ENCODE results near the gene AXIN1. TPM values are rescaled to one million over a fixed set of nuclear protein-coding genes. Genes with fewer than 3 reads are reported as not detected.

The AXIN1 gene
- total RNA-seq, 1 experiment from 2014 or later, result 43.7 TPM

DNA sequence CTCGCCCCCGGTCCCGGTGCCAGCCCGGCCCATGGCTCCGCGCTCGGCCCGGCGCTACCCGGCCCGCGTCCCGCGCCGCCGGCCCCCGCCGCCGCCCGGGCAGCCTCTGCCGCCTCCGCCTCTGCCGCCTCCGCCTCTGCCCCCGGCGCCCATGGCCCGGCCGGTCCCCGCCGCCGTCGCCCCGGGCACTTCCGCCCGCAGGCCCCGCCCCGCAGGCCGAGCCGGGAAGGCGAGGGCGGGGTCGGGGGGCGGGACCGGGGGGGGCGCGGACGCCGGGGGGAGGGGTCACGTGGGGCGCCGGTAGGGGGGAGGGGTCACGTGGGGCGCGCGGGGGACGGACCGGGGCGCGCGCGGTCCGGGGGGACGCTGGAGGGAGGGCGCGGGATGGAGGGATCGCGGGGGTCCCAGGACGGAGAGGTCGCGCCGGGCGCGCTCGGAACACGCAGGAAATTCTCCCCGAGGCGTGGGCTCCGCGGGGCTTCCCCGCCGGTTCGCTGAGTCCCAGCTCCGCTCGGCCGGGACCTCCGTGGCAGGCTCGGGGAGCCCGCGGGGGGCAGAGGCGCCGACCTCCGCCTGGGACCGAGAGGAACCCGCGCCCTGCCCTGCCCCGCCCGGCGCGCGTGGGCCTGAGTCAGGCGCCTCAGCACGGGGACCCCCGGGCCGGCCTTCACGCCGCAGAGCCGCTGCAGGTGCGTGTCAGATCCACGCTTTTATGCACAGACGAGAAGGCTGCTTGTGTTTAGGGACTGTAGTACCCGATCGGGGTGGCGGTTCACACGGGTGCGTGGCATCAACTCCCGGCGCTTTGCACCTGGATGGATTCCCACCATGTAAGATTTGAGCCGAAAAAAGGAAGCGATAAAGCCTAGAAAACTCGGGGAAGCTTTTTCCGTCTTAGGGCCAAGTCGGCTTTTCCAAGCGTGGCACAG, 29.5 kb upstream of the AXIN1 start, which contains the start of gene PGAP6:
Gene PGAP6, minus strand, starts transcription at position 190 of the 929 bp plus-strand sequence. Its CDS starts 157 bp downstream, at position 33.
- intact Hi-C loops (cut with micrococcal nuclease), result no loop called here
- BruUV-seq (replicated peaks), result no TSS peak
- TF ChIP-seq, protein P1, sequence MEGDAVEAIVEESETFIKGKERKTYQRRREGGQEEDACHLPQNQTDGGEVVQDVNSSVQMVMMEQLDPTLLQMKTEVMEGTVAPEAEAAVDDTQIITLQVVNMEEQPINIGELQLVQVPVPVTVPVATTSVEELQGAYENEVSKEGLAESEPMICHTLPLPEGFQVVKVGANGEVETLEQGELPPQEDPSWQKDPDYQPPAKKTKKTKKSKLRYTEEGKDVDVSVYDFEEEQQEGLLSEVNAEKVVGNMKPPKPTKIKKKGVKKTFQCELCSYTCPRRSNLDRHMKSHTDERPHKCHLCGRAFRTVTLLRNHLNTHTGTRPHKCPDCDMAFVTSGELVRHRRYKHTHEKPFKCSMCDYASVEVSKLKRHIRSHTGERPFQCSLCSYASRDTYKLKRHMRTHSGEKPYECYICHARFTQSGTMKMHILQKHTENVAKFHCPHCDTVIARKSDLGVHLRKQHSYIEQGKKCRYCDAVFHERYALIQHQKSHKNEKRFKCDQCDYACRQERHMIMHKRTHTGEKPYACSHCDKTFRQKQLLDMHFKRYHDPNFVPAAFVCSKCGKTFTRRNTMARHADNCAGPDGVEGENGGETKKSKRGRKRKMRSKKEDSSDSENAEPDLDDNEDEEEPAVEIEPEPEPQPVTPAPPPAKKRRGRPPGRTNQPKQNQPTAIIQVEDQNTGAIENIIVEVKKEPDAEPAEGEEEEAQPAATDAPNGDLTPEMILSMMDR (IDR thresholded peaks at IDR 0.05; ENCODE audit: unreplicated experiment), result no peak
- CTCF ChIA-PET, result no interaction called here
- Mint-ChIP-seq H3K9me3 (ENCODE audit: unreplicated experiment) (no peaks in the 10 kb centered on the region), H3K27me3 (ENCODE audit: insufficient read depth, unreplicated experiment) (no peaks in the 10 kb centered on the region), H3K27ac (ENCODE audit: low read depth, unreplicated experiment) (no peak within 1 kb of the TSS), H3K36me3 (ENCODE audit: insufficient read depth, unreplicated experiment) (peaks cover 12% of the 10 kb centered on the region), H3K4me3 (ENCODE audit: unreplicated experiment) (peak within 1 kb of the TSS; percentile 72), H3K4me1 (ENCODE audit: insufficient read depth, unreplicated experiment) (peaks cover 6% of the 10 kb centered on the region)
- POLR2A ChIA-PET, result interaction anchor here (0.6 to 2.3 kb wide), 9 partner anchors 11 to 314 kb away, joined by 3 to 8 read pairs (median 3); partner anchors contain the start of genes CAPN15, DECR2, MRPL28 and RAB11FIP3
- peak; percentile 41 for DNase-seq (ENCODE audit: unreplicated experiment)

DNA sequence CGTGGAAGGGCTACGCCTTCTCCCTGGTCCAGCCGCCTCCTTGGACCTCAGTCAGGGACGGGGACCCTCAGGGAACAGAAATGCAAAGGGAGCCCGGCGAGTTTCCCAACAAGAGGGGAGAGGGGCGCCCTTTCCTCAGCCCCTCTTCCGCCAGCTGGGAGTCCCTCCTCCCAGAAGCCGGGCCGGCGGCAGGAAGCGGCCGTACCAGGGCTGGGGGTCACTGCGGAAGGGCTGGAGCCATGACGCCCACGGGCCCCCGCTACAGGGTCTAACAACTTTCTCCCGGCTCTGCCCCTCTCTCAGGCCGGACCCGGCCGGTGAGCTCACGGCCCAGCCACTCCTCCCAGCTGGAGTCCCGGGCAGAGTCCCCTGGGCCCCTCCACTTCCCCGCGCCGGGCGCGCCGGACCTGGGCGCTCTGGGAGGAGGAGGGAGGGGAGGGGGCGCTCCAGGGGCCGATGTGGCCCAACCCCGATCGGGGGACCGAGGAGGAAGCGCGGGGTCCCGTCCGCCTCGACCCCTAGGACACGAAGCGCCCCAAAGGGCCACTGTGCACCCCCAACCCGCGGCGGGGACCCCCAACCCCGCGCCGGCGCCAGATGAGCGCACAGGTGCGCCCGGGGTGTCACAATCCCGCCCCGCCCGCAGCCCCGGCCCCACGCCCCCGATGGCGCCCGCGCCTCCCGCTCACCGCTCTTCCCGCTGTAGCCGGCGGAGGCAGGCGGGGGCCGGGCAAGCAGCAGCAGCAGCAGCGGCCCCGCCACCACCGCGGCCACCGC, 28.7 kb upstream of the AXIN1 start:
- Mint-ChIP-seq H3K27me3 (ENCODE audit: insufficient read depth, unreplicated experiment) (no peaks in the 10 kb centered on the region), H3K36me3 (ENCODE audit: insufficient read depth, unreplicated experiment) (peaks cover 16% of the 10 kb centered on the region), H3K4me1 (ENCODE audit: insufficient read depth, unreplicated experiment) (peaks cover 6% of the 10 kb centered on the region), H3K27ac (ENCODE audit: low read depth, unreplicated experiment) (no peak overlapping the region), H3K9me3 (ENCODE audit: unreplicated experiment) (no peaks in the 10 kb centered on the region), H3K4me3 (ENCODE audit: unreplicated experiment) (peak overlapping the region; percentile 72)
- ChIA-PET POLR2A (interaction anchor here (0.7 to 1.0 kb wide), 3 partner anchors 10 to 405 kb away, joined by 3 to 7 read pairs (median 3); partner anchors contain the start of gene MRPL28), CTCF (no interaction called here)
- TF ChIP-seq, protein P1 (IDR thresholded peaks at IDR 0.05; ENCODE audit: unreplicated experiment), result no peak
- intact Hi-C loops (cut with micrococcal nuclease), result no loop called here
- no TSS peak for BruUV-seq (replicated peaks)
- DNase-seq (ENCODE audit: unreplicated experiment), result no peak

DNA sequence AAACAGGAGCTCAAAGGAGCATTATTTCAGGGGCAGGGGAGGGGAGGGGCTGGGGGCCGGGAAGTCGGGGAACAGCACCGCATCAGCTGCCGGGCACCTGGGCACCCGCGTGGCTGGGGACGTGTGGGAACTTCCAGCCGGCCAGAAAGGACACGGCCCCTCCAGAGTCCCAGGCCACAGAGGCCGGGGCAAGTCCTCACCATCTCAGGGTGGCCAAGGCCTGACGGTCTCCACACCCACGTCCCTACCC, 28.2 kb upstream of the AXIN1 start:
- ChIA-PET CTCF (no interaction called here), POLR2A (interaction anchor here (0.7 to 1.0 kb wide), 3 partner anchors 10 to 406 kb away, joined by 3 to 7 read pairs (median 3); partner anchors contain the start of gene MRPL28)
- no peaks in the 10 kb centered on the region for H3K9me3 Mint-ChIP-seq (ENCODE audit: unreplicated experiment)
- no TSS peak for BruUV-seq (replicated peaks)
- intact Hi-C loops (cut with micrococcal nuclease), result no loop called here
- H3K4me3 Mint-ChIP-seq (ENCODE audit: unreplicated experiment), result peak overlapping the region; percentile 72
- H3K4me1 Mint-ChIP-seq (ENCODE audit: insufficient read depth, unreplicated experiment), result peaks cover 6% of the 10 kb centered on the region
- H3K36me3 Mint-ChIP-seq (ENCODE audit: insufficient read depth, unreplicated experiment), result peaks cover 16% of the 10 kb centered on the region
- TF ChIP-seq, protein P1 (IDR thresholded peaks at IDR 0.05; ENCODE audit: unreplicated experiment), result no peak
- DNase-seq (ENCODE audit: unreplicated experiment), result no peak
- no peak overlapping the region for H3K27ac Mint-ChIP-seq (ENCODE audit: low read depth, unreplicated experiment)
- no peaks in the 10 kb centered on the region for H3K27me3 Mint-ChIP-seq (ENCODE audit: insufficient read depth, unreplicated experiment)
